IMR-90 (cell line): Measurements from ENCODE around the gene SPNS2. TPM values are rescaled to one million over a fixed set of nuclear protein-coding genes. Genes with fewer than 3 reads are reported as not detected.

ENCODE experiments used
- ATAC-seq: fragments of 200-7000 bp; cut with Tn5 transposase; 2 replicates; pipeline ENCODE4 v1.9.1; 2020; ENCODE audit warnings: low read depth, mild to moderate bottlenecking, moderate library complexity
- BruUV-seq: library from RNA; stranded (reverse); fragments of 400-500 nt; replicated peaks from 2 replicates; lab custom pipeline; 2021; lab: Mats Ljungman, UMichigan
- CTCF ChIA-PET: fragments of 300-600 bp; formaldehyde crosslinking; extraction: SDS; loops from one replicate; lab custom pipeline; 2021; ENCODE audit warnings: antibody characterized with exemption; lab: Yijun Ruan, JAX
- POLR2A ChIA-PET: fragments of 300-600 bp; sonication (Branson Sonifier 250); formaldehyde crosslinking; loops from one replicate; lab custom pipeline; 2022; ENCODE audit warnings: antibody characterized with exemption; ENCODE audit not compliant: unreplicated experiment; lab: Charles Lee
- DNase-seq: peaks from one replicate; pipeline ENCODE4 v3.0.0; 2013
- H2AFZ ChIP-seq: replicated peaks from 2 replicates; pipeline ENCODE3; 2013; ENCODE audit warnings: low read length, mild to moderate bottlenecking; ENCODE audit not compliant: poor library complexity
- H2AK5ac ChIP-seq: 2 replicates; pipeline ENCODE4 v1.6.1; 2013; ENCODE audit warnings: low read depth, low read length, inconsistent platforms
- H2AK9ac ChIP-seq: replicated peaks from 2 replicates; pipeline ENCODE3; 2013; ENCODE audit warnings: mild to moderate bottlenecking, low read depth, low read length, moderate library complexity; ENCODE audit not compliant: poor library complexity
- H2BK120ac ChIP-seq: 2 replicates; pipeline ENCODE4 v1.6.1; 2013; ENCODE audit warnings: low read depth, low read length, inconsistent platforms
- H2BK15ac ChIP-seq: 3 replicates; pipeline ENCODE4 v1.6.1; 2013; ENCODE audit warnings: low read depth, low read length, inconsistent platforms
- H2BK20ac ChIP-seq: 2 replicates; pipeline ENCODE4 v1.6.1; 2013; ENCODE audit warnings: low read depth, mild to moderate bottlenecking, inconsistent platforms, low read length, moderate library complexity
- H2BK5ac ChIP-seq: 2 replicates; pipeline ENCODE4 v1.6.1; 2013; ENCODE audit warnings: mild to moderate bottlenecking, low read depth, low read length, inconsistent platforms; ENCODE audit not compliant: poor library complexity, severe bottlenecking
- H3K14ac ChIP-seq: replicated peaks from 2 replicates; pipeline ENCODE4 v1.6.1; 2013; ENCODE audit warnings: low read depth, low read length, inconsistent platforms
- H3K18ac ChIP-seq: 2 replicates; pipeline ENCODE4 v1.6.1; 2013; ENCODE audit warnings: low read depth, low read length, control low read depth
- H3K23ac ChIP-seq: 2 replicates; pipeline ENCODE4 v1.6.1; 2013; ENCODE audit warnings: low read depth, low read length, inconsistent platforms
- H3K27ac ChIP-seq: 2 replicates; pipeline ENCODE4 v1.5.1; 2013; ENCODE audit warnings: mild to moderate bottlenecking, control low read depth, low read length; ENCODE audit not compliant: insufficient read depth
- H3K27me3 ChIP-seq: 2 replicates; pipeline ENCODE4 v1.6.1; 2013; ENCODE audit warnings: low read length; ENCODE audit not compliant: control insufficient read depth, insufficient read depth
- H3K36me3 ChIP-seq: 2 replicates; pipeline ENCODE4 v1.6.1; 2013; ENCODE audit warnings: low read length, mixed read lengths; ENCODE audit not compliant: control insufficient read depth, insufficient read depth
- H3K4ac ChIP-seq: 2 replicates; pipeline ENCODE4 v1.6.1; 2013; ENCODE audit warnings: low read depth, low read length, inconsistent platforms
- H3K4me1 ChIP-seq: 2 replicates; pipeline ENCODE4 v1.6.1; 2013; ENCODE audit warnings: low read length, mixed read lengths; ENCODE audit not compliant: control insufficient read depth, insufficient read depth
- H3K4me2 ChIP-seq: 2 replicates; pipeline ENCODE4 v1.6.1; 2013; ENCODE audit warnings: low read depth, mild to moderate bottlenecking, control low read depth, low read length, moderate library complexity
- H3K4me3 ChIP-seq: 2 replicates; pipeline ENCODE4 v1.5.1; 2013; ENCODE audit warnings: low read depth, mild to moderate bottlenecking, control low read depth, low read length, moderate library complexity; ENCODE audit not compliant: insufficient read depth
- H3K56ac ChIP-seq: 2 replicates; pipeline ENCODE4 v1.6.1; 2013; ENCODE audit warnings: low read length, inconsistent platforms; ENCODE audit not compliant: insufficient read depth; ENCODE audit errors: extremely low read depth
- H3K79me1 ChIP-seq, 2 experiments: 2 replicates each; pipeline ENCODE4 v1.6.1; 2013; ENCODE audit warnings: low read length in 2 of 2, inconsistent platforms in 1 of 2, low read depth in 1 of 2
- H3K9ac ChIP-seq: 2 replicates; pipeline ENCODE4 v1.6.1; 2013; ENCODE audit warnings: low read depth, low read length, control low read depth
- H3K9me1 ChIP-seq: 2 replicates; pipeline ENCODE4 v1.6.1; 2013; ENCODE audit warnings: low read length, inconsistent platforms; ENCODE audit not compliant: insufficient read depth
- H3K9me3 ChIP-seq: 2 replicates; pipeline ENCODE4 v1.6.1; 2013; ENCODE audit warnings: low read length; ENCODE audit not compliant: control insufficient read depth, insufficient read depth
- H4K20me1 ChIP-seq: 2 replicates; pipeline ENCODE4 v1.6.1; 2013; ENCODE audit warnings: low read length, inconsistent platforms; ENCODE audit not compliant: insufficient read depth
- H4K5ac ChIP-seq: 2 replicates; pipeline ENCODE4 v1.6.1; 2013; ENCODE audit warnings: mild to moderate bottlenecking, low read depth, low read length, control low read depth
- H4K8ac ChIP-seq, 2 experiments: 2 replicates each; pipeline ENCODE4 v1.6.1; 2013; ENCODE audit warnings: low read depth in 2 of 2, low read length in 2 of 2, control low read depth in 1 of 2, inconsistent platforms in 1 of 2
- H4K91ac ChIP-seq: 2 replicates; pipeline ENCODE4 v1.6.1; 2013; ENCODE audit warnings: low read depth, low read length, inconsistent platforms; ENCODE audit not compliant: insufficient read depth
- BHLHE40 ChIP-seq: fragments of 150-350 bp; IDR thresholded peaks from 2 replicates; pipeline ENCODE4 v1.6.1; 2016; ENCODE audit warnings: mild to moderate bottlenecking, low read depth, low read length
- CEBPB ChIP-seq: IDR thresholded peaks from 2 replicates; pipeline ENCODE4 v1.6.1; 2012; ENCODE audit warnings: low read depth, low read length, improper control_type of control experiment
- CHD1 ChIP-seq: IDR thresholded peaks from 2 replicates; pipeline ENCODE4 v1.6.1; 2012; ENCODE audit warnings: low read depth, low read length, improper control_type of control experiment
- FOS ChIP-seq: fragments of 150-350 bp; IDR thresholded peaks from 2 replicates; pipeline ENCODE4 v1.6.1; 2016; ENCODE audit warnings: low read depth, low read length
- MAFK ChIP-seq: IDR thresholded peaks from 2 replicates; pipeline ENCODE4 v1.6.1; 2012; ENCODE audit warnings: low read depth, low read length, improper control_type of control experiment
- MAZ ChIP-seq: IDR thresholded peaks from 2 replicates; pipeline ENCODE4 v1.6.1; 2012; ENCODE audit warnings: low read depth, mild to moderate bottlenecking, low read length, improper control_type of control experiment, moderate library complexity, borderline replicate concordance
- MXI1 ChIP-seq: IDR thresholded peaks from 2 replicates; pipeline ENCODE4 v1.6.1; 2012; ENCODE audit warnings: low read depth, mild to moderate bottlenecking, low read length, moderate library complexity, borderline replicate concordance
- NFE2L2 ChIP-seq: fragments of 150-350 bp; IDR thresholded peaks from 2 replicates; pipeline ENCODE4 v1.6.1; 2016; ENCODE audit warnings: low read depth, mild to moderate bottlenecking, low read length
- POLR2A ChIP-seq: IDR thresholded peaks from 2 replicates; pipeline ENCODE4 v1.6.1; 2012; ENCODE audit warnings: mild to moderate bottlenecking, low read depth, low read length
- RAD21 ChIP-seq: IDR thresholded peaks from 2 replicates; pipeline ENCODE4 v1.6.1; 2012; ENCODE audit warnings: low read length, improper control_type of control experiment
- RCOR1 ChIP-seq: IDR thresholded peaks from 2 replicates; pipeline ENCODE4 v1.6.1; 2012; ENCODE audit warnings: mild to moderate bottlenecking, low read length, improper control_type of control experiment; ENCODE audit not compliant: insufficient replicate concordance
- RFX5 ChIP-seq: IDR thresholded peaks from 2 replicates; pipeline ENCODE4 v1.8.0; 2012; ENCODE audit warnings: low read depth, mild to moderate bottlenecking, low read length, moderate library complexity
- WGBS, 2 experiments: methylation state at CpG; one replicate each; pipeline versions ENCODE4 v1.1.5 to v1.1.7; 2013; ENCODE audit warnings: missing lambda C conversion rate in 2 of 2; ENCODE audit not compliant: insufficient read length in 1 of 2; ENCODE audit errors: extremely low coverage in 2 of 2; 5-methylcytosine and 5-hydroxymethylcytosine counted together
- dilution Hi-C: fragments of 300-500 bp; cut with HindIII; formaldehyde crosslinking; loops from one replicate; pipeline ENCODE4 v1.14.3; 2018; ENCODE audit warnings: low sequenced_read_pairs; ENCODE audit not compliant: unreplicated experiment
- in situ Hi-C: fragments of 300-500 bp; cut with MboI; formaldehyde crosslinking; loops from 3 replicates; pipeline ENCODE4 v1.14.3; 2019; ENCODE audit warnings: low sequenced_read_pairs, inconsistent platforms, mixed read lengths
- intact Hi-C: fragments of 100-400 bp; cut with micrococcal nuclease; formaldehyde crosslinking; loops from 2 replicates; pipeline ENCODE4 v1.10.0; 2022
- polyA plus RNA-seq, 3 experiments: library from polyadenylated mRNA; depleted of rRNA; stranded (reverse); fragments of >200 nt; gene quantifications; 2 replicates each; pipeline ENCODE4 v1.2.3, GENCODE V29; 2012; ENCODE audit warnings: low replicate concordance in 1 of 3
- total RNA-seq: library from RNA; depleted of rRNA; stranded (reverse); fragments of >200 nt; gene quantifications from 2 replicates; pipeline ENCODE4 v1.2.3, GENCODE V29; 2012
- TF ChIP-seq, protein P1 (sequence below): fragments of 150-350 bp; IDR thresholded peaks from 2 replicates; pipeline ENCODE4 v1.6.1; 2016; ENCODE audit warnings: low read depth, mild to moderate bottlenecking, low read length, moderate library complexity, borderline replicate concordance
- TF ChIP-seq, protein P2 (sequence below): fragments of 150-350 bp; IDR thresholded peaks from 2 replicates; pipeline ENCODE4 v1.6.1; 2017; ENCODE audit warnings: mild to moderate bottlenecking, antibody characterized with exemption, low read length, low read depth
- TF ChIP-seq, protein P3 (sequence below): conservative IDR thresholded peaks from 2 replicates; pipeline ENCODE4 v1.5.1; 2012; ENCODE audit warnings: mild to moderate bottlenecking, low read depth, low read length, improper control_type of control experiment

SPNS2 gene
- total and polyA plus RNA-seq, 2 of the 4 experiments (the other 2 are of a cell fraction) = under 0.01 TPM; not detected in 1

DNA sequence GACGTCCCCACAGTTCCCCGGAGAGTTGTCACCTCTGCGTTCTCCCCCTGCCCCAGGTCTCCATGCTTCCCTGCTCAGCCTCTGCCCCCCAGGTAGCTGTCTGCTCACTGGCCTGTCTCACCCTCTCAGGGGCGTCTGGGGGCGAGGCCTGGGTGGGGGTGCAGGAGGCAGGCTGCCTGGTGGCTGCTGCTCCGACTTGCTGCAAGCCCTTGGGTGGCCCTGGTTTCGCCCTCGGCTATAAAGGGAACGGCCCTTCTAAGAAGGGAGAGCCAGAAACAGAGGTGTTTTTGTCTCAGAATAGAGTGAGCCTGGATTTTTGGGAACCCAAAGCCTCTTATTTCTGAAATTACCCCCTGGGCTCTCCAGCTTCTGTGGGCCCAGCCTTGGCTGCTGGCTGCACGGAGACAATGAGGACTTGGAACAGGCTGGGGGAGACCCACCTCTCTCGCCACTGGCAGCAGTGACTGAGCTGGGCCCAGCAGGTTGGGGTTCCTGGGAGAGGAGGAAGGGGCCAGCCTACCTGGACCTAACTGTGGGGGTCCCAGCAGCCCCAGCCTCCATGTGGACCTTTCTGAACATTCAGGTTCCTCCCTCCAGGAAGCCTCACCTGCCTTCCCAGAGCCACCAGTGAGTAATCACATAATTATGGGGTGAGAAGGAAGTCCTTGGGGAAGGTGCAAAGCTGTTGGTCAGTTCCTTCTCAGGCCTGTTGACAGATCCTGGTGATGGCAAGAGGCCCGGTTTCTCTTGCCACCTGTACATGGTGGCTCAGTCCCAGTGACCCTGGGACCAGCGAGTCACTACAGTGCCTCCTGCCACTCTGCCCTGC lies 15.5 kb upstream of the SPNS2 start:
- no peaks in the 10 kb centered on the region for H3K9me1 ChIP-seq
- no peak overlapping the region for H2AK9ac ChIP-seq
- no peaks in the 10 kb centered on the region for H3K79me1 ChIP-seq
- CTCF ChIA-PET = no interaction called here
- H3K14ac ChIP-seq = no peak overlapping the region
- intact Hi-C loops (no loop called here), dilution Hi-C loops (no loop called here), in situ Hi-C loops (no loop called here)
- no peak overlapping the region for H4K8ac ChIP-seq
- no peak overlapping the region for H3K9ac ChIP-seq
- WGBS, 2 experiments = 40% methylated on average over 4 of the region's 13 CpGs; no CpG with 5 or more reads in 1 of the 2 experiments
- DNase-seq (no peak), ATAC-seq (no peak)
- no peak overlapping the region for H2BK120ac ChIP-seq
- H2BK15ac ChIP-seq = no peak overlapping the region
- BruUV-seq = no TSS peak
- no peak overlapping the region for H2BK5ac ChIP-seq
- H4K20me1 ChIP-seq = no peaks in the 10 kb centered on the region; the same call in 1 of the 2 replicates
- no peak overlapping the region for H3K27ac ChIP-seq
- H3K18ac ChIP-seq = no peak overlapping the region
- no peak overlapping the region for H4K91ac ChIP-seq
- H3K9me3 ChIP-seq = no peaks in the 10 kb centered on the region
- H4K5ac ChIP-seq = no peak overlapping the region
- POLR2A ChIA-PET = no interaction called here
- H2AFZ ChIP-seq = no peak overlapping the region
- peaks cover 38% of the 10 kb centered on the region; the same call in 1 of the 2 replicates for H3K27me3 ChIP-seq
- H3K36me3 ChIP-seq = no peaks in the 10 kb centered on the region
- no peak overlapping the region for H3K23ac ChIP-seq
- no peak overlapping the region for H2BK20ac ChIP-seq
- no peak overlapping the region for H3K4ac ChIP-seq
- no peak overlapping the region for H3K56ac ChIP-seq
- no peaks in the 10 kb centered on the region for H3K4me1 ChIP-seq
- H3K4me2 ChIP-seq = no peak overlapping the region
- H2AK5ac ChIP-seq = no peak overlapping the region
- H3K4me3 ChIP-seq = no peak overlapping the region
- TF ChIP-seq CEBPB (no peak), MAZ (no peak), FOS (no peak), MAFK (no peak), CHD1 (no peak), RAD21 (no peak), NFE2L2 (no peak), MXI1 (no peak), RCOR1 (no peak), RFX5 (no peak), BHLHE40 (no peak), POLR2A (no peak)
- TF ChIP-seq, protein P1, sequence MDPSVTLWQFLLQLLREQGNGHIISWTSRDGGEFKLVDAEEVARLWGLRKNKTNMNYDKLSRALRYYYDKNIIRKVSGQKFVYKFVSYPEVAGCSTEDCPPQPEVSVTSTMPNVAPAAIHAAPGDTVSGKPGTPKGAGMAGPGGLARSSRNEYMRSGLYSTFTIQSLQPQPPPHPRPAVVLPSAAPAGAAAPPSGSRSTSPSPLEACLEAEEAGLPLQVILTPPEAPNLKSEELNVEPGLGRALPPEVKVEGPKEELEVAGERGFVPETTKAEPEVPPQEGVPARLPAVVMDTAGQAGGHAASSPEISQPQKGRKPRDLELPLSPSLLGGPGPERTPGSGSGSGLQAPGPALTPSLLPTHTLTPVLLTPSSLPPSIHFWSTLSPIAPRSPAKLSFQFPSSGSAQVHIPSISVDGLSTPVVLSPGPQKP = no peak
- TF ChIP-seq, protein P2, sequence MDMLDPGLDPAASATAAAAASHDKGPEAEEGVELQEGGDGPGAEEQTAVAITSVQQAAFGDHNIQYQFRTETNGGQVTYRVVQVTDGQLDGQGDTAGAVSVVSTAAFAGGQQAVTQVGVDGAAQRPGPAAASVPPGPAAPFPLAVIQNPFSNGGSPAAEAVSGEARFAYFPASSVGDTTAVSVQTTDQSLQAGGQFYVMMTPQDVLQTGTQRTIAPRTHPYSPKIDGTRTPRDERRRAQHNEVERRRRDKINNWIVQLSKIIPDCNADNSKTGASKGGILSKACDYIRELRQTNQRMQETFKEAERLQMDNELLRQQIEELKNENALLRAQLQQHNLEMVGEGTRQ = no peak
- TF ChIP-seq, protein P3, sequence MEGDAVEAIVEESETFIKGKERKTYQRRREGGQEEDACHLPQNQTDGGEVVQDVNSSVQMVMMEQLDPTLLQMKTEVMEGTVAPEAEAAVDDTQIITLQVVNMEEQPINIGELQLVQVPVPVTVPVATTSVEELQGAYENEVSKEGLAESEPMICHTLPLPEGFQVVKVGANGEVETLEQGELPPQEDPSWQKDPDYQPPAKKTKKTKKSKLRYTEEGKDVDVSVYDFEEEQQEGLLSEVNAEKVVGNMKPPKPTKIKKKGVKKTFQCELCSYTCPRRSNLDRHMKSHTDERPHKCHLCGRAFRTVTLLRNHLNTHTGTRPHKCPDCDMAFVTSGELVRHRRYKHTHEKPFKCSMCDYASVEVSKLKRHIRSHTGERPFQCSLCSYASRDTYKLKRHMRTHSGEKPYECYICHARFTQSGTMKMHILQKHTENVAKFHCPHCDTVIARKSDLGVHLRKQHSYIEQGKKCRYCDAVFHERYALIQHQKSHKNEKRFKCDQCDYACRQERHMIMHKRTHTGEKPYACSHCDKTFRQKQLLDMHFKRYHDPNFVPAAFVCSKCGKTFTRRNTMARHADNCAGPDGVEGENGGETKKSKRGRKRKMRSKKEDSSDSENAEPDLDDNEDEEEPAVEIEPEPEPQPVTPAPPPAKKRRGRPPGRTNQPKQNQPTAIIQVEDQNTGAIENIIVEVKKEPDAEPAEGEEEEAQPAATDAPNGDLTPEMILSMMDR = no peak
